Loucy (cell line): ENCODE results near the gene HASPIN.

Experiments used
- CTCF ChIP-seq: fragments of 200-600 bp; sonication (generic); conservative IDR thresholded peaks from 2 replicates; pipeline ENCODE4 v1.5.1; 2014; ENCODE audit warnings: mild to moderate bottlenecking, antibody characterized with exemption, low read length
- EZH2phosphoT487 ChIP-seq: fragments of 200-600 bp; IDR thresholded peaks from 2 replicates; pipeline ENCODE4 v1.6.1; 2018; ENCODE audit warnings: antibody characterized with exemption, mild to moderate bottlenecking, moderate library complexity, borderline replicate concordance

GRCh38 chr17:3738562-3739295 is 15.0 kb downstream of the HASPIN start:
- TF ChIP-seq CTCF (no peak), EZH2phosphoT487 (no peak)
